A549 (cell line): ENCODE results near the gene LITAFD. TPM values are rescaled to one million over a fixed set of nuclear protein-coding genes. Genes with fewer than 3 reads are reported as not detected.

Source experiments
- ATAC-seq, 2 experiments: fragments of 200-7000 bp in 1 of 2; fragments of >200 bp in 1 of 2; cut with Nextera tagmentation in 1 of 2; cut with Tn5 transposase in 1 of 2; 3 replicates each; pipeline versions ENCODE4 v1.8.0 to v1.9.1; 2018 to 2020; ENCODE audit warnings: mild to moderate bottlenecking in 1 of 2, moderate library complexity in 1 of 2
- CTCF ChIA-PET: fragments of 300-600 bp; sonication (Branson Sonifier 250); formaldehyde crosslinking; extraction: SDS; loops from one replicate; lab custom pipeline; 2021; ENCODE audit warnings: antibody characterized with exemption, inconsistent platforms; lab: Yijun Ruan, JAX
- POLR2A ChIA-PET: fragments of 350-600 bp; formaldehyde crosslinking; extraction: SDS; loops from one replicate; lab custom pipeline; 2021; ENCODE audit warnings: antibody characterized with exemption, inconsistent platforms; lab: Yijun Ruan, JAX
- DNase-seq, 2 experiments: peaks; one replicate each; pipeline versions ENCODE4 v3.0.0 to v3.0.0-alpha.2; 2011 to 2016; ENCODE audit warnings: low read depth in 1 of 2, low spot score in 1 of 2
- FAIRE-seq: peaks from 2 replicates; lab custom pipeline; 2011; peaks lifted over from hg19 to GRCh38; lab: Jason Lieb, UNC
- H3K27ac ChIP-seq, 2 experiments: fragments of >200 bp; sonication (Bioruptor Twin); formaldehyde crosslinking; 3 replicates each; pipeline ENCODE4 v1.5.1; 2016 to 2017
- H3K4me1 ChIP-seq: fragments of >200 bp; sonication (Bioruptor Twin); formaldehyde crosslinking; 3 replicates; pipeline ENCODE4 v1.6.1; 2016
- H3K4me2 ChIP-seq: fragments of >200 bp; sonication (Bioruptor Twin); formaldehyde crosslinking; 3 replicates; pipeline ENCODE4 v1.6.1; 2016
- H3K4me3 ChIP-seq: fragments of >200 bp; sonication (Bioruptor Twin); formaldehyde crosslinking; 3 replicates; pipeline ENCODE4 v1.5.1; 2016
- H3K9me3 ChIP-seq: fragments of >200 bp; sonication (Bioruptor Twin); formaldehyde crosslinking; 3 replicates; pipeline ENCODE4 v1.6.1; 2016
- CBX8 ChIP-seq: fragments of 200-600 bp; sonication (generic); IDR thresholded peaks from 2 replicates; pipeline ENCODE4 v1.6.1; 2016
- CEBPB ChIP-seq, 2 experiments: fragments of >200 bp in 1 of 2; sonication (Bioruptor Twin) in 1 of 2; formaldehyde crosslinking in 1 of 2; IDR thresholded peaks; 2 replicates each; pipeline ENCODE4 v1.6.1; 2012 to 2016
- CHD2 ChIP-seq: fragments of 150-350 bp; IDR thresholded peaks from 2 replicates; pipeline ENCODE4 v1.6.1; 2014; ENCODE audit warnings: low read length; ENCODE audit not compliant: partially characterized antibody
- EP300 ChIP-seq, 2 experiments: fragments of >200 bp; sonication (Bioruptor Twin); formaldehyde crosslinking; IDR thresholded peaks; 2 replicates in 1 of 2; 3 replicates in 1 of 2; pipeline ENCODE4 v1.6.1; 2016 to 2017
- ESRRA ChIP-seq: fragments of 150-350 bp; IDR thresholded peaks from 2 replicates; pipeline ENCODE4 v1.6.1; 2014; ENCODE audit warnings: mild to moderate bottlenecking, low read length, borderline replicate concordance
- FOSL2 ChIP-seq, 2 experiments: fragments of 450-650 bp in 1 of 2; fragments of >200 bp in 1 of 2; sonication (Bioruptor Twin) in 1 of 2; formaldehyde crosslinking; IDR thresholded peaks; 2 replicates each; pipeline versions ENCODE4 v1.5.0 to v1.6.1; 2016 to 2020; ENCODE audit warnings: mild to moderate bottlenecking in 1 of 2, moderate library complexity in 1 of 2
- JUNB ChIP-seq: fragments of >200 bp; sonication (Bioruptor Twin); formaldehyde crosslinking; IDR thresholded peaks from 2 replicates; pipeline ENCODE4 v1.6.1; 2016
- MAZ ChIP-seq: fragments of 150-350 bp; IDR thresholded peaks from 2 replicates; pipeline ENCODE4 v1.6.1; 2014; ENCODE audit warnings: antibody characterized with exemption, low read depth, low read length, borderline replicate concordance
- NPAS2 ChIP-seq: fragments of 250-450 bp; sonication (Bioruptor Pico); IDR thresholded peaks from 2 replicates; pipeline ENCODE4 v1.8.0; 2022; ENCODE audit warnings: mild to moderate bottlenecking, moderate library complexity, borderline replicate concordance
- POLR2AphosphoS2 ChIP-seq: conservative IDR thresholded peaks from 2 replicates; pipeline ENCODE4 v1.6.1; 2012; ENCODE audit warnings: low read length, improper control_type of control experiment, inconsistent platforms
- RAD21 ChIP-seq, 2 experiments: fragments of >200 bp in 1 of 2; sonication (Bioruptor Twin) in 1 of 2; formaldehyde crosslinking in 1 of 2; IDR thresholded peaks in 1 of 2; conservative IDR thresholded peaks in 1 of 2; 2 replicates in 1 of 2; 3 replicates in 1 of 2; pipeline ENCODE4 v1.6.1; 2012 to 2018; ENCODE audit warnings: inconsistent platforms in 1 of 2
- RARB ChIP-seq: fragments of 250-450 bp; sonication (Bioruptor Pico); IDR thresholded peaks from 2 replicates; pipeline ENCODE4 v1.8.0; 2021; ENCODE audit warnings: mild to moderate bottlenecking, moderate library complexity
- RNF2 ChIP-seq: fragments of 200-600 bp; sonication (generic); IDR thresholded peaks from 2 replicates; pipeline ENCODE4 v1.6.1; 2016; ENCODE audit warnings: low read depth, mild to moderate bottlenecking, antibody characterized with exemption, moderate library complexity, borderline replicate concordance
- SMC3 ChIP-seq: fragments of >200 bp; sonication (Bioruptor Twin); formaldehyde crosslinking; IDR thresholded peaks from 3 replicates; pipeline ENCODE4 v1.6.1; 2018; ENCODE audit warnings: inconsistent platforms
- TP53 ChIP-seq: fragments of 250-450 bp; sonication (Bioruptor Pico); IDR thresholded peaks from 2 replicates; pipeline ENCODE4 v1.5.0; 2021; ENCODE audit warnings: mild to moderate bottlenecking, moderate library complexity
- ZFP36 ChIP-seq: fragments of 450-650 bp; IDR thresholded peaks from 2 replicates; pipeline ENCODE4 v1.6.1; 2014; ENCODE audit warnings: borderline replicate concordance; ENCODE audit not compliant: partially characterized antibody
- ZSCAN20 ChIP-seq: fragments of 250-450 bp; sonication (Bioruptor Pico); IDR thresholded peaks from 2 replicates; pipeline ENCODE4 v1.8.0; 2022; ENCODE audit warnings: mild to moderate bottlenecking, moderate library complexity
- WGBS: methylation state at CpG from one replicate; pipeline ENCODE4 v1.1.6; 2017; ENCODE audit errors: missing lambda C conversion rate; 5-methylcytosine and 5-hydroxymethylcytosine counted together
- polyA plus RNA-seq, 4 experiments: library from polyadenylated mRNA; depleted of rRNA in 3 of 4; stranded (reverse); fragments of >200 nt; fragmentation: RNase III in 1 of 4; extraction: RNeasy Plus Mini Kit Qiagen cat#74134 plus additional on column Dnase treatment in 1 of 4; gene quantifications; 2 replicates in 3 of 4; 3 replicates in 1 of 4; pipeline ENCODE4 v1.2.3, GENCODE V29; 2011 to 2017
- TF ChIP-seq, protein P1 (sequence below): fragments of >200 bp; sonication (Bioruptor Twin); formaldehyde crosslinking; IDR thresholded peaks from 3 replicates; pipeline ENCODE4 v1.5.1; 2016
- TF ChIP-seq, protein P2 (sequence below): fragments of 200-600 bp; sonication (generic); IDR thresholded peaks from 2 replicates; pipeline ENCODE4 v1.6.1; 2016; ENCODE audit warnings: antibody characterized with exemption, mild to moderate bottlenecking, moderate library complexity
- TF ChIP-seq, protein P3 (sequence below): IDR thresholded peaks from 2 replicates; pipeline ENCODE4 v1.6.1; 2012
- TF ChIP-seq, protein P4 (sequence below): fragments of >200 bp; sonication (Bioruptor Twin); formaldehyde crosslinking; IDR thresholded peaks from 2 replicates; pipeline ENCODE4 v1.6.1; 2016
- TF ChIP-seq, protein P5 (sequence below): fragments of 150-350 bp; IDR thresholded peaks from 2 replicates; pipeline ENCODE4 v1.6.1; 2014; ENCODE audit warnings: low read depth, mild to moderate bottlenecking, low read length

LITAFD gene
- polyA plus RNA-seq, 2 of the 4 experiments (the other 2 are of a cell fraction) = not detected

DNA sequence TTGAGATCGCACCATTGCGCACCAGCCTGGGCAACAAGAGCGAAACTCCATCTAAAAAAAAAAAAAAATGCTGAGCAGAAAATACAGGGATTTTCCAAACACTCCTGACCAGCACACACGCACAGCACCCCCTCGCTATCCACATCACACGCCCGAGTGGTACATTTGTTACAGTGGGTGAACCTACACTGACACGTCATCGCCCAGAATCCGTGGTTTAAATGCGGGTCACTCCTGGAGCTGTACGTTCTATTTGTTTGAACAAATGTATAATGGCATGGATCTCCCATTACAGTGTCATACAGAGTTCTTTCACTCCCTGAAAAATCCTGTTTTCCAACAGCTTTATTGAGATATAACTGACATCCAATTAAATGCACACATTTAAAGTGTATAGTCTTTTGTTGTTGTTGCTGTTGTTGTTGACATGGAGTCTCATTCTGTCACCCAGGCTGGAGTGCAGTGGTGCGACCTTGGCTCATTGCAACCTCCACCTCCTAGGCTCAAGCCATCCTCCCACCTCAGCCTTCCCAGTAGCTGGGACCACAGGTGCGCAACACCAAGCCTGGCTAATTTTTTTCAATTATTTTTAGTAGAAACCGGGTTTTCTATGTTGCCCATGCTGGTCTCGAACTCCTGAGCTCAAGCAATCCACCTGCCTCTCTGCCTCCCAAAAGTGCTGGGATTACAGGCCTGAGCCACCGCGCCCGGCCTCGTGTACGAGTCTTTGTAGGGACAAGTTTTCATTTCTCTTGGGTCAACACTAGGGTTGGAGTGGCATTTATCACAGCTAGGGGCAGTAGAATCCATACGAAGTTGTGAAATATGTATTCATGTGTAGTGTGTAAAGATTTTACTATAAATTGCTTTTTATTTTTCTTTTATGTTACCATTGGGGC lies 8.9 kb upstream of the LITAFD start:
- H3K27ac ChIP-seq = 0 out of 6 replicates have a peak overlapping the region, but pooled peaks of 1 of the 2 experiments have one; percentile 25
- 83% methylated on average over 22 of the region's 22 CpGs for WGBS
- H3K4me1 ChIP-seq = peaks cover 35% of the 10 kb centered on the region
- DNase-seq = no peak
- CTCF ChIA-PET = interaction anchor here (0.7 to 7.9 kb wide), 7 partner anchors 8 to 394 kb away, joined by 3 to 84 read pairs (median 3); partner anchors contain the start of gene LITAFD
- H3K4me3 ChIP-seq = no peak overlapping the region
- H3K9me3 ChIP-seq = no peaks in the 10 kb centered on the region
- POLR2A ChIA-PET = no interaction called here
- no peak for FAIRE-seq
- TF ChIP-seq CEBPB (IDR thresholded peaks at IDR 0.05) = 0 out of 4 replicates have a peak, but pooled peaks of 1 of the 2 experiments have one; percentile 19
- TF ChIP-seq JUNB = no peak
- TF ChIP-seq CHD2 = no peak
- TF ChIP-seq POLR2AphosphoS2 = no peak
- TF ChIP-seq RNF2 = no peak
- TF ChIP-seq EP300 (IDR thresholded peaks at IDR 0.05) = no peak
- TF ChIP-seq MAZ = no peak
- TF ChIP-seq, protein P1, sequence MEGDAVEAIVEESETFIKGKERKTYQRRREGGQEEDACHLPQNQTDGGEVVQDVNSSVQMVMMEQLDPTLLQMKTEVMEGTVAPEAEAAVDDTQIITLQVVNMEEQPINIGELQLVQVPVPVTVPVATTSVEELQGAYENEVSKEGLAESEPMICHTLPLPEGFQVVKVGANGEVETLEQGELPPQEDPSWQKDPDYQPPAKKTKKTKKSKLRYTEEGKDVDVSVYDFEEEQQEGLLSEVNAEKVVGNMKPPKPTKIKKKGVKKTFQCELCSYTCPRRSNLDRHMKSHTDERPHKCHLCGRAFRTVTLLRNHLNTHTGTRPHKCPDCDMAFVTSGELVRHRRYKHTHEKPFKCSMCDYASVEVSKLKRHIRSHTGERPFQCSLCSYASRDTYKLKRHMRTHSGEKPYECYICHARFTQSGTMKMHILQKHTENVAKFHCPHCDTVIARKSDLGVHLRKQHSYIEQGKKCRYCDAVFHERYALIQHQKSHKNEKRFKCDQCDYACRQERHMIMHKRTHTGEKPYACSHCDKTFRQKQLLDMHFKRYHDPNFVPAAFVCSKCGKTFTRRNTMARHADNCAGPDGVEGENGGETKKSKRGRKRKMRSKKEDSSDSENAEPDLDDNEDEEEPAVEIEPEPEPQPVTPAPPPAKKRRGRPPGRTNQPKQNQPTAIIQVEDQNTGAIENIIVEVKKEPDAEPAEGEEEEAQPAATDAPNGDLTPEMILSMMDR = peak; percentile 19; the same call in 1 of the 3 replicates
- no peak for TF ChIP-seq ESRRA
- no peak for TF ChIP-seq FOSL2 (IDR thresholded peaks at IDR 0.05)
- no peak for TF ChIP-seq FOSL2 (CRISPR knock-in tag; IDR thresholded peaks at IDR 0.05)
- TF ChIP-seq, protein P2, sequence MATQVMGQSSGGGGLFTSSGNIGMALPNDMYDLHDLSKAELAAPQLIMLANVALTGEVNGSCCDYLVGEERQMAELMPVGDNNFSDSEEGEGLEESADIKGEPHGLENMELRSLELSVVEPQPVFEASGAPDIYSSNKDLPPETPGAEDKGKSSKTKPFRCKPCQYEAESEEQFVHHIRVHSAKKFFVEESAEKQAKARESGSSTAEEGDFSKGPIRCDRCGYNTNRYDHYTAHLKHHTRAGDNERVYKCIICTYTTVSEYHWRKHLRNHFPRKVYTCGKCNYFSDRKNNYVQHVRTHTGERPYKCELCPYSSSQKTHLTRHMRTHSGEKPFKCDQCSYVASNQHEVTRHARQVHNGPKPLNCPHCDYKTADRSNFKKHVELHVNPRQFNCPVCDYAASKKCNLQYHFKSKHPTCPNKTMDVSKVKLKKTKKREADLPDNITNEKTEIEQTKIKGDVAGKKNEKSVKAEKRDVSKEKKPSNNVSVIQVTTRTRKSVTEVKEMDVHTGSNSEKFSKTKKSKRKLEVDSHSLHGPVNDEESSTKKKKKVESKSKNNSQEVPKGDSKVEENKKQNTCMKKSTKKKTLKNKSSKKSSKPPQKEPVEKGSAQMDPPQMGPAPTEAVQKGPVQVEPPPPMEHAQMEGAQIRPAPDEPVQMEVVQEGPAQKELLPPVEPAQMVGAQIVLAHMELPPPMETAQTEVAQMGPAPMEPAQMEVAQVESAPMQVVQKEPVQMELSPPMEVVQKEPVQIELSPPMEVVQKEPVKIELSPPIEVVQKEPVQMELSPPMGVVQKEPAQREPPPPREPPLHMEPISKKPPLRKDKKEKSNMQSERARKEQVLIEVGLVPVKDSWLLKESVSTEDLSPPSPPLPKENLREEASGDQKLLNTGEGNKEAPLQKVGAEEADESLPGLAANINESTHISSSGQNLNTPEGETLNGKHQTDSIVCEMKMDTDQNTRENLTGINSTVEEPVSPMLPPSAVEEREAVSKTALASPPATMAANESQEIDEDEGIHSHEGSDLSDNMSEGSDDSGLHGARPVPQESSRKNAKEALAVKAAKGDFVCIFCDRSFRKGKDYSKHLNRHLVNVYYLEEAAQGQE = no peak
- TF ChIP-seq SMC3 = no peak
- TF ChIP-seq, protein P3, sequence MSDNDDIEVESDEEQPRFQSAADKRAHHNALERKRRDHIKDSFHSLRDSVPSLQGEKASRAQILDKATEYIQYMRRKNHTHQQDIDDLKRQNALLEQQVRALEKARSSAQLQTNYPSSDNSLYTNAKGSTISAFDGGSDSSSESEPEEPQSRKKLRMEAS = no peak
- no peak for TF ChIP-seq NPAS2
- TF ChIP-seq RAD21 (conservative IDR thresholded peaks at IDR 0.05 in 1 of 2, IDR thresholded peaks at IDR 0.05 in 1 of 2) = 0 out of 5 replicates have a peak, but pooled peaks of 1 of the 2 experiments have one; percentile 19
- no peak for TF ChIP-seq TP53 (CRISPR knock-in tag)
- no peak for TF ChIP-seq ZFP36
- TF ChIP-seq, protein P4, sequence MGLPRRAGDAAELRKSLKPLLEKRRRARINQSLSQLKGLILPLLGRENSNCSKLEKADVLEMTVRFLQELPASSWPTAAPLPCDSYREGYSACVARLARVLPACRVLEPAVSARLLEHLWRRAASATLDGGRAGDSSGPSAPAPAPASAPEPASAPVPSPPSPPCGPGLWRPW = no peak
- TF ChIP-seq ZSCAN20 (CRISPR knock-in tag) = no peak
- TF ChIP-seq, protein P5, sequence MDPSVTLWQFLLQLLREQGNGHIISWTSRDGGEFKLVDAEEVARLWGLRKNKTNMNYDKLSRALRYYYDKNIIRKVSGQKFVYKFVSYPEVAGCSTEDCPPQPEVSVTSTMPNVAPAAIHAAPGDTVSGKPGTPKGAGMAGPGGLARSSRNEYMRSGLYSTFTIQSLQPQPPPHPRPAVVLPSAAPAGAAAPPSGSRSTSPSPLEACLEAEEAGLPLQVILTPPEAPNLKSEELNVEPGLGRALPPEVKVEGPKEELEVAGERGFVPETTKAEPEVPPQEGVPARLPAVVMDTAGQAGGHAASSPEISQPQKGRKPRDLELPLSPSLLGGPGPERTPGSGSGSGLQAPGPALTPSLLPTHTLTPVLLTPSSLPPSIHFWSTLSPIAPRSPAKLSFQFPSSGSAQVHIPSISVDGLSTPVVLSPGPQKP = no peak
- no peak for TF ChIP-seq CBX8
- TF ChIP-seq RARB = no peak
- ATAC-seq = no peak
- no peak overlapping the region for H3K4me2 ChIP-seq
